PFSK-1 (cell line): ENCODE data around the gene OR5H2.

Experiments
- POLR2AphosphoS5 ChIP-seq: IDR thresholded peaks from 2 replicates; pipeline ENCODE4 v1.6.1; 2012; ENCODE audit warnings: low read depth, mild to moderate bottlenecking, control low read depth, low read length, moderate library complexity
- SIN3A ChIP-seq: IDR thresholded peaks from 2 replicates; pipeline ENCODE4 v1.6.1; 2012; ENCODE audit warnings: mild to moderate bottlenecking, low read length, moderate library complexity, borderline replicate concordance; ENCODE audit not compliant: insufficient read depth
- TAF1 ChIP-seq: IDR thresholded peaks from 2 replicates; pipeline ENCODE4 v1.6.1; 2012; ENCODE audit warnings: low read length, control low read depth, borderline replicate concordance; ENCODE audit not compliant: insufficient read depth
- TF ChIP-seq, protein P1 (sequence below), 2 experiments: IDR thresholded peaks; 2 replicates each; pipeline versions ENCODE4 v1.6.1 to v1.8.0; 2011 to 2012; ENCODE audit warnings: low read depth in 2 of 2, low read length in 2 of 2, control low read depth in 1 of 2, inconsistent platforms in 1 of 2, mild to moderate bottlenecking in 1 of 2, moderate library complexity in 1 of 2; ENCODE audit not compliant: insufficient read depth in 1 of 2

DNA sequence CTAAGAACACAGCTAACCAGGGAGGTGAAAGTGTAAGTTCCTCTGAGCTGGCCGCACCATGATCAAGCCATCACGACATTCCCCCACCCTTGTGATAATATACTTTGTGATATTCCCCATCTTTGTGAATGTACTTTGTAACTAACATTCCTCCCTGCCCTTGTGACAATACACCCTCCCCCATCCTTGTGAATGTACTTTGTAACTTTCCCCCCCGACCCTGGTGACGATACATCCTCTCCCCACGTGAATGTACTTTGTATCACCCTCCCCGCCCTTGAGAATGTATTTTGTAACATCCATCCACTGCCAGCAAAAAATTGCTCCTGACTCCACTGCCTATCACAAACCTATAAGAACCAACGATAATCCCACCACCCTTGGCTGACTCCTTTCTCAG lies 38.5 kb upstream of the OR5H2 start:
- TF ChIP-seq SIN3A, result no peak
- no peak for TF ChIP-seq TAF1
- TF ChIP-seq, protein P1, sequence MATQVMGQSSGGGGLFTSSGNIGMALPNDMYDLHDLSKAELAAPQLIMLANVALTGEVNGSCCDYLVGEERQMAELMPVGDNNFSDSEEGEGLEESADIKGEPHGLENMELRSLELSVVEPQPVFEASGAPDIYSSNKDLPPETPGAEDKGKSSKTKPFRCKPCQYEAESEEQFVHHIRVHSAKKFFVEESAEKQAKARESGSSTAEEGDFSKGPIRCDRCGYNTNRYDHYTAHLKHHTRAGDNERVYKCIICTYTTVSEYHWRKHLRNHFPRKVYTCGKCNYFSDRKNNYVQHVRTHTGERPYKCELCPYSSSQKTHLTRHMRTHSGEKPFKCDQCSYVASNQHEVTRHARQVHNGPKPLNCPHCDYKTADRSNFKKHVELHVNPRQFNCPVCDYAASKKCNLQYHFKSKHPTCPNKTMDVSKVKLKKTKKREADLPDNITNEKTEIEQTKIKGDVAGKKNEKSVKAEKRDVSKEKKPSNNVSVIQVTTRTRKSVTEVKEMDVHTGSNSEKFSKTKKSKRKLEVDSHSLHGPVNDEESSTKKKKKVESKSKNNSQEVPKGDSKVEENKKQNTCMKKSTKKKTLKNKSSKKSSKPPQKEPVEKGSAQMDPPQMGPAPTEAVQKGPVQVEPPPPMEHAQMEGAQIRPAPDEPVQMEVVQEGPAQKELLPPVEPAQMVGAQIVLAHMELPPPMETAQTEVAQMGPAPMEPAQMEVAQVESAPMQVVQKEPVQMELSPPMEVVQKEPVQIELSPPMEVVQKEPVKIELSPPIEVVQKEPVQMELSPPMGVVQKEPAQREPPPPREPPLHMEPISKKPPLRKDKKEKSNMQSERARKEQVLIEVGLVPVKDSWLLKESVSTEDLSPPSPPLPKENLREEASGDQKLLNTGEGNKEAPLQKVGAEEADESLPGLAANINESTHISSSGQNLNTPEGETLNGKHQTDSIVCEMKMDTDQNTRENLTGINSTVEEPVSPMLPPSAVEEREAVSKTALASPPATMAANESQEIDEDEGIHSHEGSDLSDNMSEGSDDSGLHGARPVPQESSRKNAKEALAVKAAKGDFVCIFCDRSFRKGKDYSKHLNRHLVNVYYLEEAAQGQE (IDR thresholded peaks at IDR 0.05; ENCODE audit: insufficient read depth in 1 of 2, low read depth in 2 of 2, low read length in 2 of 2), result no peak
- TF ChIP-seq POLR2AphosphoS5, result no peak
